Measurements from ENCODE around the gene CALML3.

DNA sequence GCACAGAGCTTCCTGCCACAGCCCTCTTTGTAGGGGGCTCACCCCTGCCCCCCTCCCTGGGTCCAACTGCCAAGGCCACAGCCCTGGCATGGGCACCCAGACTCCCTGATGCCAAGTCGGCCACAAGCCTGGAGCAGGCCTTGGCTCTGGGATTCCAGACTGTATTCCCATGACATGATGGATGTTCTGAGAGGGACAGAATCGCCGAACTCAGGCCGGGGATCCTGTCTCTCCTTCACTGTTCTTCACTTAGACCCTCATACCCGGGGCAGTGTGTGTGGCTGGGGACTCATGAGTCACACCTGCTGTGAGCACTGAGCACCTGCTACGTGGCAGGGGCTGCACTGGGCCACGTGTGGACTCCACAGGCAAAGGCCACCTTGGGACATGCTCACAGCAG, 33.3 kb upstream of the CALML3 start:
- TF ChIP-seq NFIC (IDR thresholded peaks at IDR 0.05) (no peak), FOXM1 (IDR thresholded peaks at IDR 0.05; ENCODE audit: borderline replicate concordance, low read depth) (no peak), ZBTB7A (IDR thresholded peaks at IDR 0.05; ENCODE audit: low read depth) (no peak), YY1 (IDR thresholded peaks at IDR 0.05; ENCODE audit: low read depth) (no peak), REST (IDR thresholded peaks at IDR 0.05; ENCODE audit: low read depth) (no peak), TAF1 (IDR thresholded peaks at IDR 0.05; ENCODE audit: low read depth) (no peak), TCF12 (IDR thresholded peaks at IDR 0.05; ENCODE audit: low read depth) (no peak), MAX (IDR thresholded peaks at IDR 0.05) (no peak), EP300 (IDR thresholded peaks at IDR 0.05; ENCODE audit: borderline replicate concordance) (no peak), CREB1 (IDR thresholded peaks at IDR 0.05; ENCODE audit: low read depth) (no peak), CEBPB (IDR thresholded peaks at IDR 0.05) (no peak)
- TF ChIP-seq, protein P1, sequence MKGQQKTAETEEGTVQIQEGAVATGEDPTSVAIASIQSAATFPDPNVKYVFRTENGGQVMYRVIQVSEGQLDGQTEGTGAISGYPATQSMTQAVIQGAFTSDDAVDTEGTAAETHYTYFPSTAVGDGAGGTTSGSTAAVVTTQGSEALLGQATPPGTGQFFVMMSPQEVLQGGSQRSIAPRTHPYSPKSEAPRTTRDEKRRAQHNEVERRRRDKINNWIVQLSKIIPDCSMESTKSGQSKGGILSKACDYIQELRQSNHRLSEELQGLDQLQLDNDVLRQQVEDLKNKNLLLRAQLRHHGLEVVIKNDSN (IDR thresholded peaks at IDR 0.05): no peak

Measured in Ishikawa (cell line).